Memory B cell (primary cell): Measurements from ENCODE around the gene MRPL11.
A peak's percentile ranks its signal among the peaks of the same experiment; 100 is the strongest.
"Not testable (repeated sequence)": the region's sequence is repeated elsewhere in the genome, so short reads cannot be mapped to it uniquely, and the experiment has no call there.

Source experiments
- ATAC-seq: fragments of 150-1000 bp; cut with Tn5 transposase; 2 replicates; pipeline ENCODE4 v1.10.0; 2021; ENCODE audit warnings: low read depth, mild to moderate bottlenecking, moderate library complexity
- DNase-seq, 2 donors: peaks; one replicate each; pipeline ENCODE4 v3.0.0; 2022; ENCODE audit warnings: low spot score in 2 of 2
- H3K27ac Mint-ChIP-seq: one replicate; pipeline ENCODE4 v1.8.0; 2022; ENCODE audit warnings: mild to moderate bottlenecking, moderate library complexity, mixed read lengths
- H3K27me3 Mint-ChIP-seq: one replicate; pipeline ENCODE4 v1.8.0; 2022; ENCODE audit warnings: mixed read lengths
- H3K36me3 Mint-ChIP-seq: one replicate; pipeline ENCODE4 v1.8.0; 2022; ENCODE audit warnings: mild to moderate bottlenecking, mixed read lengths
- H3K4me1 Mint-ChIP-seq: one replicate; pipeline ENCODE4 v1.8.0; 2022; ENCODE audit warnings: mixed read lengths
- H3K4me3 Mint-ChIP-seq: one replicate; pipeline ENCODE4 v1.8.0; 2022; ENCODE audit warnings: mild to moderate bottlenecking, moderate library complexity, mixed read lengths
- H3K9me3 Mint-ChIP-seq: one replicate; pipeline ENCODE4 v1.8.0; 2022; ENCODE audit warnings: mixed read lengths

MRPL11 gene

DNA sequence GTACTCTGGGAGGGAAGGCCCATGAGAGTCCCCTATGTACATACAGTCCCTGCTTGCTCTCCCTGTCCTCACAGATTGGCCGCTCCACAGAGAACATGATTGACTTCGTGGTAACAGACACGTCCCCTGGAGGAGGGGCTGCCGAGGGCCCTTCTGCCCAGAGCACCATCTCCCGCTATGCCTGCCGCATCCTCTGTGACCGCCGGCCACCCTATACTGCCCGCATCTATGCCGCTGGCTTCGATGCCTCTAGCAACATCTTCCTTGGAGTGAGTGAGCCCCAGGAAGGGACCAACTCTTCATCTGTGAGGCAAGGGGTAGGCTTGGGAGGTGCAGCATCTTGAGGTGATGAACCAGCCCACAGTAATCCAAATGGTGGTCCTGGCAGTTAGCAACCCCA lies 34.5 kb upstream of the MRPL11 start:
- no peak for DNase-seq
- no peaks in the 10 kb centered on the region for H3K27me3 Mint-ChIP-seq
- no peak overlapping the region for H3K27ac Mint-ChIP-seq
- H3K9me3 Mint-ChIP-seq = no peaks in the 10 kb centered on the region
- ATAC-seq = no peak
- H3K4me1 Mint-ChIP-seq = no peaks in the 10 kb centered on the region
- no peak overlapping the region for H3K4me3 Mint-ChIP-seq
- H3K36me3 Mint-ChIP-seq = no peaks in the 10 kb centered on the region

DNA sequence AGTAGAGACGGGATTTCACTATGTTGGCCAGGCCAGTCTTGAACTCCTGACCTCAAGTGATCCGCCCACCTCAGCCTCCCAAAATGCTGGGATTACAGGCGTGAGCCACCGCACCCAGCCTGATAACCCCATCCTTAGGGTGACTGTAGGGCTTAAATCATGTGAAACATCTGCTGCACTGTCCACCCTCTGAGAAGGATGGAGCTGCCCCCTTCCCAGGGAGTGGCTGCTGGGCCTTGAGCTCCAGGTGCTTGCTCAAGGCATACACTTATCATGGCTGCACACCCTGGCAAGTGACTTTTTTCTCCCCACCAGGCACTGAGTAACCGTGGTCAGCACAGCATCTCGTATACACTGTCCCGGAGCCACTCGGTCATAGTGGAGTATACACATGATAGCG lies 33.4 kb upstream of the MRPL11 start:
- no peak overlapping the region for H3K4me3 Mint-ChIP-seq
- no peaks in the 10 kb centered on the region for H3K36me3 Mint-ChIP-seq
- H3K4me1 Mint-ChIP-seq = peaks cover 4% of the 10 kb centered on the region
- DNase-seq (no peak), ATAC-seq (no peak)
- no peaks in the 10 kb centered on the region for H3K9me3 Mint-ChIP-seq
- no peak overlapping the region for H3K27ac Mint-ChIP-seq
- H3K27me3 Mint-ChIP-seq = no peaks in the 10 kb centered on the region

DNA sequence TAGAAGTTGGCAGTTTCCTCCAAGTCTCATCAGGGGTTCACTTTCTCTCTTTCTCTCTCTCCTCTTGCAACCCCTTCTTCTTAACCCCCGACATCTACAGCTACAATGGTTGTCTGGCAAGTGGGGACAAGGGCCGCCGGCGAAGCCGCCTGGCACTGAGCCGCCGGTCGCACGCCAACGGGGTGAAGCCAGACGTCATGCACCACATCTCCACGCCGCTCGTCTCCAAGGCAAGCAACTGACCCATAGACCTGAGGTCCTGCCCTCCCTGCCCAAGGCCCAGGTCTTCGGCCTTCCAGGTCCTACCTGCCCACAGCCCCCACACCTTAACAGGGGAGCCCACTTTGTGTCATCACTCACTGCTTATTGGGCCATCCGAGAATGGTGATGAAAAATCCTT lies 32.5 kb upstream of the MRPL11 start:
- Mint-ChIP-seq H3K27me3 (no peaks in the 10 kb centered on the region), H3K36me3 (no peaks in the 10 kb centered on the region), H3K4me3 (no peak overlapping the region), H3K4me1 (peaks cover 5% of the 10 kb centered on the region), H3K9me3 (no peaks in the 10 kb centered on the region), H3K27ac (no peak overlapping the region)
- ATAC-seq (no peak), DNase-seq (no peak)

DNA sequence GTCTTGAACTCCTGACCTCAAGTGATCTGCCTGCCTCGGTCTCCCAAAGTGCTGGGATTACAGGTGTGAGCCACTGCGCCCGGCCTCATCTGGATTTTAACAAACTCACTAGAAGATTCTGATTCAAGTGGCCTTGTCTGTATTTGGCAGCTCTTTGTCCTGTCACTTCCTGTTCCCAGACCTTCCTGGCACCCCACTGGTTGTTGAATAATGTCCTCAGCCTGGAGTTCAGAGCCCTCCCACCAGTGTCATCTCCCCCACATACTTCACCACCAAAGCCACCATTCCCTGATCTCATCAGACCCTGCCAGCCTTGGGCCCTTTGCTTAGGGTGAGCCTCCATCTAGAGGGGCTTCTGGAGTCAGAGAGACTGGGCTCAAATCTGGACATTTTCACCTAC lies 31.4 kb upstream of the MRPL11 start:
- no peak overlapping the region for H3K4me3 Mint-ChIP-seq
- H3K27ac Mint-ChIP-seq = no peak overlapping the region
- no peak for DNase-seq
- H3K36me3 Mint-ChIP-seq = no peaks in the 10 kb centered on the region
- H3K4me1 Mint-ChIP-seq = peaks cover 17% of the 10 kb centered on the region
- no peaks in the 10 kb centered on the region for H3K27me3 Mint-ChIP-seq
- no peaks in the 10 kb centered on the region for H3K9me3 Mint-ChIP-seq
- ATAC-seq = no peak

DNA sequence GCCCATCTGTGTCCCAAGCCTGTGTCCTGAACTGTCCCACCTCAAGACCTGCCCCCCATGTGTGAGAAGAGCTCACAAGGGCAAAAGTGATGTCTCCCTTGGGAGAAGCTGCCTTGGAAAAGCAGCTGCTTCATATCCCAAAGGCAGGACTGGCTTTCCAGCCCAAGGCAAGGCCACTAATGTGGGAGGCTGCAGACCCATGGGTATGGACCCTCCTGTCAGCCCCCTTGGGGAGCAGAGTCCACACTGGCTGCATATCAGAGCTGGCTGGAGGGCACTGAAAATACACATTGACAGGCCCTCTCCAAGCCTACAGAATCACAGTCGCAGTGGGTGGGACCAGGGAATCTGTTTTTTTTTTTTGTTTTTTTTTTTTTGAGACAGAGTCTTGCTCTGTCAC lies 30.8 kb upstream of the MRPL11 start:
- no peak overlapping the region for H3K4me3 Mint-ChIP-seq
- H3K27me3 Mint-ChIP-seq = no peaks in the 10 kb centered on the region
- no peak overlapping the region for H3K27ac Mint-ChIP-seq
- H3K9me3 Mint-ChIP-seq = no peaks in the 10 kb centered on the region
- ATAC-seq (no peak), DNase-seq (no peak)
- no peaks in the 10 kb centered on the region for H3K36me3 Mint-ChIP-seq
- H3K4me1 Mint-ChIP-seq = peaks cover 19% of the 10 kb centered on the region

- H3K27me3 Mint-ChIP-seq = no peaks in the 10 kb centered on the region
- no peak overlapping the region for H3K27ac Mint-ChIP-seq
- peaks cover 22% of the 10 kb centered on the region for H3K4me1 Mint-ChIP-seq
- no peaks in the 10 kb centered on the region for H3K9me3 Mint-ChIP-seq
- ATAC-seq = no peak
- no peaks in the 10 kb centered on the region for H3K36me3 Mint-ChIP-seq
- no peak for DNase-seq
- peak overlapping the region; percentile 57 for H3K4me3 Mint-ChIP-seq
Observed at GRCh38 chr11:66468691-66469090, 30.0 kb upstream of the MRPL11 start.

DNA sequence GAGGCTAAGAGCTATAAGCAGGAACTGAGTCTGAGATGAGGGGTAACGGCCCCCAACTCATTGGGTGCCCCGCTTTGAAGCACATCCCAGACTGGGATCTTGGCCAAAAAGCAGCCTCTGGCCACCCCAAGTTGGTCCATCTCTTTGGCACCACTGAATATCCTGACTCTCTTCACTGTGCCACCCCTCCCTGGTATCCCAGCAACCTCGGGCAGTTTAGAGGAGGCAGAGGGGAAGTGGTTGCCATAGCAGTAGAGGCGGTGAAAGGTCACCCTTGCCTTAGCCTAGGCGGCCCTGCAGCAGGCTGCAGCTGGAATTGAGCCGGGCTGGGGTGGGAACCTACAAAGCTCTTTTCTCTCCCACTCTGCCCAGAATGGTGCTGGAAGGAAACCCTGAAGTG lies 29.1 kb upstream of the MRPL11 start:
- Mint-ChIP-seq H3K4me1 (peaks cover 22% of the 10 kb centered on the region), H3K27me3 (no peaks in the 10 kb centered on the region), H3K9me3 (no peaks in the 10 kb centered on the region), H3K4me3 (peak overlapping the region; percentile 85), H3K36me3 (no peaks in the 10 kb centered on the region), H3K27ac (peak overlapping the region; percentile 80)
- ATAC-seq (no peak), DNase-seq (no peak)

GRCh38 chr11:66467034-66467659 lies 28.5 kb upstream of the MRPL11 start:
- Mint-ChIP-seq H3K9me3 (no peaks in the 10 kb centered on the region), H3K36me3 (no peaks in the 10 kb centered on the region), H3K27ac (peak overlapping the region; percentile 80), H3K4me1 (peaks cover 22% of the 10 kb centered on the region), H3K27me3 (no peaks in the 10 kb centered on the region), H3K4me3 (peak overlapping the region; percentile 85)
- DNase-seq (peak in 1 of 2 donors; percentile 60), ATAC-seq (peak; percentile 61)

GRCh38 chr11:66466225-66467033 lies 27.8 kb upstream of the MRPL11 start, which contains the start of gene PELI3:
Gene PELI3 (plus strand): TSS chr11:66466905. CDS start chr11:66468129, 1,224 bp downstream.
- H3K4me3 Mint-ChIP-seq = peak within 1 kb of the TSS; percentile 88
- H3K4me1 Mint-ChIP-seq = peaks cover 24% of the 10 kb centered on the region
- peak; percentile 95 to 97 for DNase-seq
- H3K9me3 Mint-ChIP-seq = no peaks in the 10 kb centered on the region
- ATAC-seq = peak; percentile 86
- H3K27ac Mint-ChIP-seq = peak within 1 kb of the TSS; percentile 91
- H3K36me3 Mint-ChIP-seq = no peaks in the 10 kb centered on the region
- no peaks in the 10 kb centered on the region for H3K27me3 Mint-ChIP-seq

DNA sequence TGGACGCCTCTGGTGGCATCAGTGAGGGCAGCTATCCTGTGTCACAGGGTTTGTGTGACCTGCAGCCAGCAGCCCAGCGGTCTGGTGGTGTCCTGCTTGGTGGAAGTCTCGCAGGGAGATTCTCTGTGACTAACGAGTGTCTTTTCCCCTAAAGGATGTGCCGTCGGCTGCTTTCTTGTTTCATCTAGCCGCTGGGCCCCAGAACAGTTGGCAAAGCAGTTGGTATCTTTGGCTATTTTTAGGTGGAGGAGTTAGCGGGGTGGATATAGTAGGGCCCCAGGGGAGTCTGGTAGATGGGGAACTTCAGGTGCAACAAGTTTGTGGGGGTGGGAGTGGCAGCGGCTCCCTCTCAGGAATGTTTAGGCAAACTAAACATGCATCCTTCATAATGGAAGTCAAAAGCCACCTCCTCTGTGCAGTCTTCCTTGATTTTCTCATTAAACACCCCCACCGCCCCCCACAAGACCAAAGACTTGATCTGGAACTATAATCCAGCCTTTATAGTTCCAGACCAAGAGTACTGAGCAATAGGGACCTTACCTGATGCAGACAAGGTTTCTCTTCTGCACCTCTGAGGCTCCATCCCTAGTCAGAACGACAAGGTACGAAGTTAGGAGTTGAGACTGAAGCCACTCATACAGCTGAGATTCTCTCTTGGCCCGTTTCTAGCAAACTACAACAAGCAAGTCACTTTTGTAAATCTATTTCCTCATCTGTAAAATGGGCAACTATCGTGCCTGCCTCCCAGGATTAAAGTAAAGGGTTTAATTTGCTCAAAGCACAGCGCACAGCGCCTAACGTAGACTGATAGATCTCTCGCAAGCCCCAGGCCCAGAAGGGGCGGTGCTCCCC lies 27.0 kb upstream of the MRPL11 start:
- Mint-ChIP-seq H3K4me1 (peaks cover 24% of the 10 kb centered on the region), H3K27ac (peak overlapping the region; percentile 91), H3K27me3 (no peaks in the 10 kb centered on the region), H3K9me3 (no peaks in the 10 kb centered on the region), H3K4me3 (peak overlapping the region; percentile 88), H3K36me3 (no peaks in the 10 kb centered on the region)
- no peak for ATAC-seq
- DNase-seq = no peak

GRCh38 chr11:66464916-66465315 lies 26.3 kb upstream of the MRPL11 start:
- Mint-ChIP-seq H3K27me3 (no peaks in the 10 kb centered on the region), H3K9me3 (no peaks in the 10 kb centered on the region), H3K4me1 (peaks cover 24% of the 10 kb centered on the region), H3K27ac (no peak overlapping the region), H3K4me3 (peak overlapping the region; percentile 88), H3K36me3 (no peaks in the 10 kb centered on the region)
- ATAC-seq (no peak), DNase-seq (no peak)

GRCh38 chr11:66464116-66464515 lies 25.5 kb upstream of the MRPL11 start:
- not testable (repeated sequence) for H3K27ac Mint-ChIP-seq, H3K4me3 Mint-ChIP-seq, H3K9me3 Mint-ChIP-seq

GRCh38 chr11:66462911-66463310 lies 24.3 kb upstream of the MRPL11 start:
- DNase-seq (no peak), ATAC-seq (no peak)
- H3K27ac Mint-ChIP-seq = no peak overlapping the region
- no peak overlapping the region for H3K4me3 Mint-ChIP-seq
- no peaks in the 10 kb centered on the region for H3K36me3 Mint-ChIP-seq
- H3K4me1 Mint-ChIP-seq = peaks cover 39% of the 10 kb centered on the region
- H3K9me3 Mint-ChIP-seq = no peaks in the 10 kb centered on the region
- H3K27me3 Mint-ChIP-seq = no peaks in the 10 kb centered on the region

More at GRCh38 chr11:66464116-66464515, 25.5 kb upstream of the MRPL11 start:
- H3K27me3 Mint-ChIP-seq, ATAC-seq, H3K36me3 Mint-ChIP-seq, DNase-seq: not testable (repeated sequence)
- peaks cover 30% of the 10 kb centered on the region for H3K4me1 Mint-ChIP-seq

GRCh38 chr11:66462010-66462409 lies 23.4 kb upstream of the MRPL11 start:
- no peaks in the 10 kb centered on the region for H3K36me3 Mint-ChIP-seq
- DNase-seq = no peak
- no peak overlapping the region for H3K27ac Mint-ChIP-seq
- peaks cover 39% of the 10 kb centered on the region for H3K4me1 Mint-ChIP-seq
- no peak overlapping the region for H3K4me3 Mint-ChIP-seq
- ATAC-seq = no peak
- no peaks in the 10 kb centered on the region for H3K9me3 Mint-ChIP-seq
- H3K27me3 Mint-ChIP-seq = no peaks in the 10 kb centered on the region
